Fibroblast of the aortic adventitia (primary cell): ENCODE results near the gene ZFP42. TPM values are rescaled to one million over a fixed set of nuclear protein-coding genes. Genes with fewer than 3 reads are reported as not detected.

ENCODE experiments used
- DNase-seq: peaks from one replicate; pipeline ENCODE4 v3.0.0-alpha.2; 2010; ENCODE audit warnings: low read depth
- H3K4me3 ChIP-seq: 2 replicates; pipeline ENCODE4 v1.5.1; 2011; ENCODE audit warnings: low read depth, mild to moderate bottlenecking, control low read depth, low read length, moderate library complexity
- total RNA-seq: library from RNA; depleted of rRNA; stranded (reverse); fragments of >200 nt; gene quantifications from 2 replicates; pipeline ENCODE4 v1.2.3, GENCODE V29; 2012; ENCODE audit warnings: low replicate concordance
- TF ChIP-seq, protein P1 (sequence below): IDR thresholded peaks from 2 replicates; pipeline ENCODE4 v1.5.1; 2011; ENCODE audit warnings: mild to moderate bottlenecking, low read length, control low read depth, inconsistent platforms; ENCODE audit not compliant: insufficient read depth

The ZFP42 gene
- total RNA-seq, 1 donor = 0.09 TPM

- H3K4me3 ChIP-seq = no peak overlapping the region
Observed at GRCh38 chr4:188046657-188047056, 51.1 kb downstream of the ZFP42 start.

GRCh38 chr4:188053302-188053701 is 57.7 kb downstream of the ZFP42 start:
- DNase-seq = no peak
- H3K4me3 ChIP-seq = no peak overlapping the region
- TF ChIP-seq, protein P1, sequence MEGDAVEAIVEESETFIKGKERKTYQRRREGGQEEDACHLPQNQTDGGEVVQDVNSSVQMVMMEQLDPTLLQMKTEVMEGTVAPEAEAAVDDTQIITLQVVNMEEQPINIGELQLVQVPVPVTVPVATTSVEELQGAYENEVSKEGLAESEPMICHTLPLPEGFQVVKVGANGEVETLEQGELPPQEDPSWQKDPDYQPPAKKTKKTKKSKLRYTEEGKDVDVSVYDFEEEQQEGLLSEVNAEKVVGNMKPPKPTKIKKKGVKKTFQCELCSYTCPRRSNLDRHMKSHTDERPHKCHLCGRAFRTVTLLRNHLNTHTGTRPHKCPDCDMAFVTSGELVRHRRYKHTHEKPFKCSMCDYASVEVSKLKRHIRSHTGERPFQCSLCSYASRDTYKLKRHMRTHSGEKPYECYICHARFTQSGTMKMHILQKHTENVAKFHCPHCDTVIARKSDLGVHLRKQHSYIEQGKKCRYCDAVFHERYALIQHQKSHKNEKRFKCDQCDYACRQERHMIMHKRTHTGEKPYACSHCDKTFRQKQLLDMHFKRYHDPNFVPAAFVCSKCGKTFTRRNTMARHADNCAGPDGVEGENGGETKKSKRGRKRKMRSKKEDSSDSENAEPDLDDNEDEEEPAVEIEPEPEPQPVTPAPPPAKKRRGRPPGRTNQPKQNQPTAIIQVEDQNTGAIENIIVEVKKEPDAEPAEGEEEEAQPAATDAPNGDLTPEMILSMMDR = no peak

More at GRCh38 chr4:188046657-188047056, 51.1 kb downstream of the ZFP42 start:
- TF ChIP-seq, protein P1 = no peak
- DNase-seq = no peak

Other genes starting within 250 kb of the ZFP42 start
- gene TRIML2, start 113.8 kb downstream of the ZFP42 start, total RNA-seq = not detected in 2 replicates
- gene TRIML1, start 143.7 kb downstream of the ZFP42 start, total RNA-seq = not detected in 2 replicates